Measurements from ENCODE around the gene NFATC2IP. TPM values are rescaled to one million over a fixed set of nuclear protein-coding genes. Genes with fewer than 3 reads are reported as not detected.

Gene NFATC2IP
- total and polyA plus RNA-seq, 9 of the 15 experiments (the other 6 are each of a cell fraction or from before 2014, with no cell fraction given) = 15.6 to 106 (median 46.9) TPM

DNA sequence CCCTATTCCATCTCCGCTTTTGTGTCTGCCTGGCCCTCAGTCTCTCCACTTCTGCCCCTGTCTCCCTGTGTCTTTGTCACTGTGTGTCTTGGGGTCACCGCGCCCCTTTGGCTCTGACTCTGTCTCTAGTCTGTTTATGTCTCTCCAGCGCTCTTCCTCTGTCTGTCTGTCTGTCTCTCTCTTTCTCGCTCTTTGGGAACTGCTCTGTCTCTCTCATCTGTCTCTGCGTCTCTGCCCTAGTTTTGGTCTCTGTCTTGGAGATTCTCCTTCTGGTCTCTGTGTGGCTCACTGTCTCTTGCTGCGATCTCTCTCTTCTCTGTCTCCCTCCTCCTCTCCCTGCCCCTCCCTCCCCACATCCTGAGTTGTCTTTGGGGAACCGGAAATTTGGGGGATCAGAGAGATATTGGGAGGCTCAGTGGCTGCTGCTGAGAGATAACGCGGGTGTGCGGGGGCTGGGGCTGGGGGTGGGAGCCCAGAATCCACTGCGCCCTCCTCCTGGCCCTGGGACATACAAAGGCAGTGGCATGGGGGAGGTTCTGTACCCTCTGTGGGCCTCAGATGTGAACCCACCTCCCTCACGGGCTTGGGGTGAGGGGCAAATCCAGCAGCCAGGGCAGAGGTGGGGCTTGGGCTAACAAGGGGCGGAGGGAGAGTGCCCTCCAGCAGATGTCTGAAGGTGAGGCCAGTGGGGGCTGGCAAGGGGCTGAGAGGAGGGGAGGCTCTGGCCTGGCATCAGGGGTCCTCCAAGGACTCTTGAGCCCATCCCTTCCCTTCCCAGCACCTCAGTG, 58.5 kb downstream of the NFATC2IP start (continued):
- no peak for TF ChIP-seq ZFX (CRISPR knock-in tag; IDR thresholded peaks at IDR 0.05)
- TF ChIP-seq, protein P1, sequence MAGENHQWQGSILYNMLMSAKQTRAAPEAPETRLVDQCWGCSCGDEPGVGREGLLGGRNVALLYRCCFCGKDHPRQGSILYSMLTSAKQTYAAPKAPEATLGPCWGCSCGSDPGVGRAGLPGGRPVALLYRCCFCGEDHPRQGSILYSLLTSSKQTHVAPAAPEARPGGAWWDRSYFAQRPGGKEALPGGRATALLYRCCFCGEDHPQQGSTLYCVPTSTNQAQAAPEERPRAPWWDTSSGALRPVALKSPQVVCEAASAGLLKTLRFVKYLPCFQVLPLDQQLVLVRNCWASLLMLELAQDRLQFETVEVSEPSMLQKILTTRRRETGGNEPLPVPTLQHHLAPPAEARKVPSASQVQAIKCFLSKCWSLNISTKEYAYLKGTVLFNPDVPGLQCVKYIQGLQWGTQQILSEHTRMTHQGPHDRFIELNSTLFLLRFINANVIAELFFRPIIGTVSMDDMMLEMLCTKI (IDR thresholded peaks at IDR 0.05; ENCODE audit: partially characterized antibody) = no peak
- no peak for TF ChIP-seq ZNF24 (IDR thresholded peaks at IDR 0.05)
- peak; percentile 94 for TF ChIP-seq HMGN3 (IDR thresholded peaks at IDR 0.05; ENCODE audit: borderline replicate concordance, extremely low read depth, insufficient read length, low read depth, low read length)
- TF ChIP-seq, protein P2, sequence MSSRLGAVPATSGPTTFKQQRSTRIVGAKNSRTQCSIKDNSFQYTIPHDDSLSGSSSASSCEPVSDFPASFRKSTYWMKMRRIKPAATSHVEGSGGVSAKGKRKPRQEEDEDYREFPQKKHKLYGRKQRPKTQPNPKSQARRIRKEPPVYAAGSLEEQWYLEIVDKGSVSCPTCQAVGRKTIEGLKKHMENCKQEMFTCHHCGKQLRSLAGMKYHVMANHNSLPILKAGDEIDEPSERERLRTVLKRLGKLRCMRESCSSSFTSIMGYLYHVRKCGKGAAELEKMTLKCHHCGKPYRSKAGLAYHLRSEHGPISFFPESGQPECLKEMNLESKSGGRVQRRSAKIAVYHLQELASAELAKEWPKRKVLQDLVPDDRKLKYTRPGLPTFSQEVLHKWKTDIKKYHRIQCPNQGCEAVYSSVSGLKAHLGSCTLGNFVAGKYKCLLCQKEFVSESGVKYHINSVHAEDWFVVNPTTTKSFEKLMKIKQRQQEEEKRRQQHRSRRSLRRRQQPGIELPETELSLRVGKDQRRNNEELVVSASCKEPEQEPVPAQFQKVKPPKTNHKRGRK (tag; IDR thresholded peaks at IDR 0.05) = no peak
- TF ChIP-seq NCOA4 (IDR thresholded peaks at IDR 0.05; ENCODE audit: partially characterized antibody) = peak; percentile 31
- TF ChIP-seq BDP1 (IDR thresholded peaks at IDR 0.05; ENCODE audit: insufficient read depth, insufficient read length) = no peak
- TF ChIP-seq MAFG (tag; conservative IDR thresholded peaks at IDR 0.05) = no peak
- TF ChIP-seq, protein P3, sequence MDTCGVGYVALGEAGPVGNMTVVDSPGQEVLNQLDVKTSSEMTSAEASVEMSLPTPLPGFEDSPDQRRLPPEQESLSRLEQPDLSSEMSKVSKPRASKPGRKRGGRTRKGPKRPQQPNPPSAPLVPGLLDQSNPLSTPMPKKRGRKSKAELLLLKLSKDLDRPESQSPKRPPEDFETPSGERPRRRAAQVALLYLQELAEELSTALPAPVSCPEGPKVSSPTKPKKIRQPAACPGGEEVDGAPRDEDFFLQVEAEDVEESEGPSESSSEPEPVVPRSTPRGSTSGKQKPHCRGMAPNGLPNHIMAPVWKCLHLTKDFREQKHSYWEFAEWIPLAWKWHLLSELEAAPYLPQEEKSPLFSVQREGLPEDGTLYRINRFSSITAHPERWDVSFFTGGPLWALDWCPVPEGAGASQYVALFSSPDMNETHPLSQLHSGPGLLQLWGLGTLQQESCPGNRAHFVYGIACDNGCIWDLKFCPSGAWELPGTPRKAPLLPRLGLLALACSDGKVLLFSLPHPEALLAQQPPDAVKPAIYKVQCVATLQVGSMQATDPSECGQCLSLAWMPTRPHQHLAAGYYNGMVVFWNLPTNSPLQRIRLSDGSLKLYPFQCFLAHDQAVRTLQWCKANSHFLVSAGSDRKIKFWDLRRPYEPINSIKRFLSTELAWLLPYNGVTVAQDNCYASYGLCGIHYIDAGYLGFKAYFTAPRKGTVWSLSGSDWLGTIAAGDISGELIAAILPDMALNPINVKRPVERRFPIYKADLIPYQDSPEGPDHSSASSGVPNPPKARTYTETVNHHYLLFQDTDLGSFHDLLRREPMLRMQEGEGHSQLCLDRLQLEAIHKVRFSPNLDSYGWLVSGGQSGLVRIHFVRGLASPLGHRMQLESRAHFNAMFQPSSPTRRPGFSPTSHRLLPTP (IDR thresholded peaks at IDR 0.05; ENCODE audit: borderline replicate concordance, extremely low read depth, insufficient read length) = no peak
- no peak for TF ChIP-seq GTF2F1 (IDR thresholded peaks at IDR 0.05; ENCODE audit: low read depth, low read length)
- no peak; the same call in 1 of the 2 replicates for TF ChIP-seq MTA3 (IDR thresholded peaks at IDR 0.05; ENCODE audit: borderline replicate concordance)
- TF ChIP-seq NEUROD1 (IDR thresholded peaks at IDR 0.05; ENCODE audit: borderline replicate concordance, low read depth, low read length, partially characterized antibody) = peak; percentile 90
- TF ChIP-seq FOXP1 (CRISPR knock-in tag; IDR thresholded peaks at IDR 0.05) = no peak
- TF ChIP-seq NR1H2 (CRISPR knock-in tag; IDR thresholded peaks at IDR 0.05) = no peak
- TF ChIP-seq CBX1 (IDR thresholded peaks at IDR 0.05; ENCODE audit: low read depth) = 0 out of 2 replicates have a peak, but pooled peaks have one; percentile 42
- TF ChIP-seq HEY1 (CRISPR knock-in tag; IDR thresholded peaks at IDR 0.05; ENCODE audit: borderline replicate concordance) = no peak
- TF ChIP-seq SLC30A9 (CRISPR knock-in tag; IDR thresholded peaks at IDR 0.05) = no peak
- peak; percentile 63; the same call in 1 of the 2 replicates for TF ChIP-seq TSC22D4 (tag; IDR thresholded peaks at IDR 0.05)
- TF ChIP-seq, protein P4, sequence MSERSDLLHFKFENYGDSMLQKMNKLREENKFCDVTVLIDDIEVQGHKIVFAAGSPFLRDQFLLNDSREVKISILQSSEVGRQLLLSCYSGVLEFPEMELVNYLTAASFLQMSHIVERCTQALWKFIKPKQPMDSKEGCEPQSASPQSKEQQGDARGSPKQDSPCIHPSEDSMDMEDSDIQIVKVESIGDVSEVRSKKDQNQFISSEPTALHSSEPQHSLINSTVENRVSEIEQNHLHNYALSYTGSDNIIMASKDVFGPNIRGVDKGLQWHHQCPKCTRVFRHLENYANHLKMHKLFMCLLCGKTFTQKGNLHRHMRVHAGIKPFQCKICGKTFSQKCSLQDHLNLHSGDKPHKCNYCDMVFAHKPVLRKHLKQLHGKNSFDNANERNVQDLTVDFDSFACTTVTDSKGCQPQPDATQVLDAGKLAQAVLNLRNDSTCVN (CRISPR knock-in tag; IDR thresholded peaks at IDR 0.05) = peak; percentile 87

All from K562 (cell line).